Measurements from ENCODE around the gene ALDH3A1. TPM values are rescaled to one million over a fixed set of nuclear protein-coding genes. Genes with fewer than 3 reads are reported as not detected.

ALDH3A1 gene
- total and polyA plus RNA-seq, 2 donors (not counting 3 experiments of a cell fraction or from before 2014, with no cell fraction given): 0.11 to 1.2 TPM

DNA sequence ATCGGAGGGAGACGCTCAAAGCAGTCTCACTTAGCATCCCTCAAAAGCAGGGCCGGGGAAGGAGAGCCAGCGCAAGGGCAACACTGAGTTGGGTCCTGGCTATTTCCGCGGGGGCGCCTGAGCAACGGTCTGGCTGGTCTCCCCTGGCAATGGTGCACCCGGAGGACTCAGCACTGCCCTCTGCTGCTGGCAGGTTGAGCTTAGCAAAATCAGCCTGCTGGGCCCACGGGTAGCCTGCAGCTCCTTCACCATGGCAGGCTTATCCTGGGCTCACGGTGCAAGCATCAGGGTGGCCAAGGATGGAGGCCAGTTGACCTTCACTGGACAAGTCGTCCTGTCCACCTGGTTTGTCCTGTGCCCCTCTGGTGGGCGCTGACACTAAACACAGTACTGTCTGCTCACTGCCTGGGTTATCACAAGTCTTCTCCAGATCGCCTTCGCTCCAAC, 14.4 kb upstream of the ALDH3A1 start:
- Histone ChIP-seq H4K20me1 (replicated peaks; ENCODE audit: control insufficient read depth, extremely low read depth, insufficient read depth, low read length) (no peaks in the 10 kb centered on the region), H3K27ac (ENCODE audit: insufficient read depth, low read depth, low read length) (no peak overlapping the region), H3K79me2 (ENCODE audit: control insufficient read depth, insufficient read depth, low read length) (no peaks in the 10 kb centered on the region), H3K9ac (replicated peaks; ENCODE audit: extremely low read depth, insufficient read depth, low read length) (no peak overlapping the region), H3K4me1 (ENCODE audit: control insufficient read depth, extremely low read depth, insufficient read depth, low read length) (no peaks in the 10 kb centered on the region), H3K36me3 (ENCODE audit: control insufficient read depth in 2 of 2, extremely low read depth in 1 of 2, insufficient read depth in 2 of 2, low read length in 2 of 2) (no peaks in the 10 kb centered on the region), H3K4me3 (replicated peaks in 1 of 3; ENCODE audit: insufficient read depth in 1 of 3, low read depth in 1 of 3, low read length in 3 of 3) (no peak overlapping the region), H3K9me1 (replicated peaks; ENCODE audit: control insufficient read depth, extremely low read depth, insufficient read depth, low read length) (no peaks in the 10 kb centered on the region), H3K4me2 (ENCODE audit: insufficient read depth, low read length) (no peak overlapping the region), H2AFZ (ENCODE audit: low read depth, low read length) (peak overlapping the region; percentile 35), H3K27me3 (ENCODE audit: control insufficient read depth in 2 of 2, insufficient read depth in 2 of 2, low read length in 2 of 2) (no peaks in the 10 kb centered on the region), H3K9me3 (replicated peaks; ENCODE audit: control insufficient read depth, insufficient read depth, low read length) (no peaks in the 10 kb centered on the region)
- intact Hi-C loops (cut with micrococcal nuclease): loop anchor here (1.0 kb wide), 3 partner anchors 147 to 400 kb away; partner anchors contain the start of gene B9D1
- no peak for TF ChIP-seq FOS (IDR thresholded peaks at IDR 0.05; ENCODE audit: borderline replicate concordance, insufficient read depth, low read length)
- TF ChIP-seq, protein P1, sequence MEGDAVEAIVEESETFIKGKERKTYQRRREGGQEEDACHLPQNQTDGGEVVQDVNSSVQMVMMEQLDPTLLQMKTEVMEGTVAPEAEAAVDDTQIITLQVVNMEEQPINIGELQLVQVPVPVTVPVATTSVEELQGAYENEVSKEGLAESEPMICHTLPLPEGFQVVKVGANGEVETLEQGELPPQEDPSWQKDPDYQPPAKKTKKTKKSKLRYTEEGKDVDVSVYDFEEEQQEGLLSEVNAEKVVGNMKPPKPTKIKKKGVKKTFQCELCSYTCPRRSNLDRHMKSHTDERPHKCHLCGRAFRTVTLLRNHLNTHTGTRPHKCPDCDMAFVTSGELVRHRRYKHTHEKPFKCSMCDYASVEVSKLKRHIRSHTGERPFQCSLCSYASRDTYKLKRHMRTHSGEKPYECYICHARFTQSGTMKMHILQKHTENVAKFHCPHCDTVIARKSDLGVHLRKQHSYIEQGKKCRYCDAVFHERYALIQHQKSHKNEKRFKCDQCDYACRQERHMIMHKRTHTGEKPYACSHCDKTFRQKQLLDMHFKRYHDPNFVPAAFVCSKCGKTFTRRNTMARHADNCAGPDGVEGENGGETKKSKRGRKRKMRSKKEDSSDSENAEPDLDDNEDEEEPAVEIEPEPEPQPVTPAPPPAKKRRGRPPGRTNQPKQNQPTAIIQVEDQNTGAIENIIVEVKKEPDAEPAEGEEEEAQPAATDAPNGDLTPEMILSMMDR (IDR thresholded peaks at IDR 0.05; ENCODE audit: extremely low read depth in 1 of 2, insufficient read depth in 1 of 2, low read depth in 1 of 2, low read length in 2 of 2): peak; percentile 47 to 96
- DNase-seq (ENCODE audit: low read depth, low spot score) (peak; percentile 71), FAIRE-seq (peak; percentile 46)
- CTCF ChIA-PET: interaction anchor here (0.6 to 8.6 kb wide), 51 partner anchors 9 to 416 kb away, joined by 3 to 169 read pairs (median 4); partner anchors contain the start of genes ALDH3A1, ALDH3A2, B9D1 and MAPK7
- no TSS peak for BruUV-seq (replicated peaks)
- POLR2A ChIA-PET: interaction anchor here (0.6 to 1.0 kb wide), 4 partner anchors 18 to 246 kb away, joined by 3 to 7 read pairs (median 5); partner anchors contain the start of gene ALDH3A2
- dilution Hi-C loops (cut with MboI; ENCODE audit: extremely low pct_ligation_motif_present, low sequenced_read_pairs): no loop called here

GRCh38 chr17:19760746-19761145, 12.6 kb upstream of the ALDH3A1 start:
- Histone ChIP-seq H3K9me1 (replicated peaks; ENCODE audit: control insufficient read depth, extremely low read depth, insufficient read depth, low read length) (no peaks in the 10 kb centered on the region), H3K79me2 (ENCODE audit: control insufficient read depth, insufficient read depth, low read length) (no peaks in the 10 kb centered on the region), H3K9me3 (replicated peaks; ENCODE audit: control insufficient read depth, insufficient read depth, low read length) (no peaks in the 10 kb centered on the region), H3K4me3 (replicated peaks in 1 of 3; ENCODE audit: insufficient read depth in 1 of 3, low read depth in 1 of 3, low read length in 3 of 3) (no peak overlapping the region), H3K4me1 (ENCODE audit: control insufficient read depth, extremely low read depth, insufficient read depth, low read length) (no peaks in the 10 kb centered on the region), H3K27me3 (ENCODE audit: control insufficient read depth in 2 of 2, insufficient read depth in 2 of 2, low read length in 2 of 2) (no peaks in the 10 kb centered on the region), H3K4me2 (ENCODE audit: insufficient read depth, low read length) (no peak overlapping the region), H3K9ac (replicated peaks; ENCODE audit: extremely low read depth, insufficient read depth, low read length) (no peak overlapping the region), H3K27ac (ENCODE audit: insufficient read depth, low read depth, low read length) (no peak overlapping the region), H3K36me3 (ENCODE audit: control insufficient read depth in 2 of 2, extremely low read depth in 1 of 2, insufficient read depth in 2 of 2, low read length in 2 of 2) (no peaks in the 10 kb centered on the region), H4K20me1 (replicated peaks; ENCODE audit: control insufficient read depth, extremely low read depth, insufficient read depth, low read length) (no peaks in the 10 kb centered on the region), H2AFZ (ENCODE audit: low read depth, low read length) (no peak overlapping the region)
- ChIA-PET POLR2A (no interaction called here), CTCF (interaction anchor here (1.0 to 8.6 kb wide), 5 partner anchors 10 to 398 kb away, joined by 3 to 169 read pairs (median 72); partner anchors contain the start of genes ALDH3A1 and B9D1)
- no peak for TF ChIP-seq EZH2 (IDR thresholded peaks at IDR 0.05; ENCODE audit: borderline replicate concordance, low read depth, low read length, severe bottlenecking)
- TF ChIP-seq, protein P1 (IDR thresholded peaks at IDR 0.05; ENCODE audit: extremely low read depth in 1 of 2, insufficient read depth in 1 of 2, low read depth in 1 of 2, low read length in 2 of 2): no peak
- TF ChIP-seq JUN (IDR thresholded peaks at IDR 0.05; ENCODE audit: borderline replicate concordance, insufficient read depth, insufficient read length, low read depth): no peak
- TF ChIP-seq FOS (IDR thresholded peaks at IDR 0.05; ENCODE audit: borderline replicate concordance, insufficient read depth, low read length): no peak
- no peak for TF ChIP-seq MYC (IDR thresholded peaks at IDR 0.05; ENCODE audit: low read depth, low read length)
- no peak for TF ChIP-seq GATA2 (IDR thresholded peaks at IDR 0.05; ENCODE audit: insufficient read depth, insufficient read length, low read depth, low read length)
- TF ChIP-seq POLR2A (IDR thresholded peaks at IDR 0.05; ENCODE audit: low read depth, low read length): no peak
- no peak for TF ChIP-seq MAX (IDR thresholded peaks at IDR 0.05; ENCODE audit: insufficient read depth, insufficient read length)
- no peak for TF ChIP-seq POLR2AphosphoS5 (IDR thresholded peaks at IDR 0.05; ENCODE audit: insufficient read depth, low read depth, low read length)
- DNase-seq (ENCODE audit: low read depth, low spot score): no peak
- intact Hi-C loops (cut with micrococcal nuclease) (no loop called here), dilution Hi-C loops (cut with MboI; ENCODE audit: extremely low pct_ligation_motif_present, low sequenced_read_pairs) (no loop called here)
- BruUV-seq (replicated peaks): no TSS peak
- no peak for FAIRE-seq

Data from endothelial cell of umbilical vein (primary cell).